Body of pancreas (tissue), 4 donors: ENCODE measurements around the gene MAPK10.

ENCODE experiments used
- CTCF ChIP-seq, 7 experiments: fragments of 450-650 bp in 4 of 7; fragments of 200-600 bp in 3 of 7; sonication (generic) in 3 of 7; IDR thresholded peaks; one replicate each; pipeline ENCODE4 v1.5.1; 2016 to 2019; ENCODE audit warnings: antibody characterized with exemption in 7 of 7
- POLR2A ChIP-seq, 3 donors: fragments of 450-650 bp; IDR thresholded peaks; one replicate each; pipeline ENCODE4 v1.6.1; 2016; ENCODE audit warnings: antibody characterized with exemption in 3 of 3, mild to moderate bottlenecking in 2 of 3

GRCh38 chr4:86058621-86059020 is 301.2 kb downstream of the MAPK10 start:
- TF ChIP-seq CTCF (IDR thresholded peaks at IDR 0.05) (no peak), POLR2A (IDR thresholded peaks at IDR 0.05) (no peak)
